ENCODE results near the gene PPDPF. TPM values are rescaled to one million over a fixed set of nuclear protein-coding genes. Genes with fewer than 3 reads are reported as not detected.

Gene PPDPF
- total RNA-seq, 1 donor from 2014 or later: 135 TPM

DNA sequence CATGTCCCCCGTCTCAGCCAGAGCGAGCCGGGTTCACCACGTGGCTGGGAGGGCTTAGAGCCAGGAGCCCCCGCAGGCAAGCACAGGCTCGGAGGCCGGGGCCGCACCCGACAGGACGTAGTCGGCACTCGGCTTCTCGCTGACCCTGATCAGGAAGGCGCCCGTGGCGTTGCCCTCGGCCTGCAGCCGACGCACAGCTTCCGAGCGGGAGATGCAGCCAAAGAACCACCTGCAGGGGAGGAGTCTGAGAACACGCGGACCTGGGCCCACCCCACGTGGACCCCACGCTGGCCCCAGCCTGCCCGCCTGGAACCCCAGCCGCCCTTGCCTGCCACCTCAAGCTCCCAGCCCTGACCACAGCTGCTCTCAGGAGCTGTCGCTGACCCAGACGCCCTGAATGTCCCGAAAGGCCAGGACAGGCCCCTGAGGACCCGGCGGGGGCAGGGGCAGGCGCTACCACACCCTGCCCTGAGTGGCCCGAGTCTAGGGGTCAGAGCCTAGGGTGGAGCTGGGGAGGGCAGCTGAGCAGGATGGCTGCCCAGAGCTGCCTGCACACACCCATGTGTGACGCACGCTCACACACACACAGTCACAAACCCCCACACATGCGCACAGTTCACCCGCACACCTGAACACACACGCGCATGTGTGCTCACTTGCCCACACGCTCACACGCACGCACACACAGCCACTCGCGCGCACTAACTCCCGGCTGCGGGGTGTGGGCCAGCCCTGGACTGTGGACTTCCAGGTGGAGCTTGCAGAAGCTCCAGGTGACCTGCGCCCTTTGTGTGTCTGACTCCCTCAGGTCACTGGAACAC lies 14.5 kb downstream of the PPDPF start:
- Mint-ChIP-seq H3K4me1 (ENCODE audit: low read depth) (peaks cover 5% of the 10 kb centered on the region), H3K4me3 (ENCODE audit: low read depth) (no peak overlapping the region), H3K9me3 (no peaks in the 10 kb centered on the region), H3K27me3 (ENCODE audit: low read depth) (no peaks in the 10 kb centered on the region), H3K27ac (no peak overlapping the region), H3K36me3 (ENCODE audit: low read depth) (no peaks in the 10 kb centered on the region)
- intact Hi-C loops (cut with micrococcal nuclease): loop anchor here (5.0 kb wide), 2 partner anchors 102 to 422 kb away; partner anchors contain the start of gene UCKL1
- DNase-seq (ENCODE audit: low spot score): no peak

- Mint-ChIP-seq H3K27ac (no peak overlapping the region), H3K4me1 (ENCODE audit: low read depth) (peaks cover 5% of the 10 kb centered on the region), H3K4me3 (ENCODE audit: low read depth) (no peak overlapping the region), H3K36me3 (ENCODE audit: low read depth) (no peaks in the 10 kb centered on the region), H3K27me3 (ENCODE audit: low read depth) (no peaks in the 10 kb centered on the region), H3K9me3 (no peaks in the 10 kb centered on the region)
- intact Hi-C loops (cut with micrococcal nuclease): loop anchor here (2.0 to 5.0 kb wide), 3 partner anchors 101 to 444 kb away; partner anchors contain the start of genes PRPF6 and UCKL1
- DNase-seq (ENCODE audit: low spot score): no peak
These were observed 15.8 kb downstream of the PPDPF start for GRCh38 chr20:63536241-63536977.

- H3K4me1 Mint-ChIP-seq (ENCODE audit: low read depth): peaks cover 5% of the 10 kb centered on the region
- peak; percentile 37 for DNase-seq (ENCODE audit: low spot score)
- no peaks in the 10 kb centered on the region for H3K36me3 Mint-ChIP-seq (ENCODE audit: low read depth)
- H3K9me3 Mint-ChIP-seq: no peaks in the 10 kb centered on the region
- H3K27me3 Mint-ChIP-seq (ENCODE audit: low read depth): no peaks in the 10 kb centered on the region
- intact Hi-C loops (cut with micrococcal nuclease): loop anchor here (1.0 to 5.0 kb wide), 4 partner anchors 17 to 444 kb away; partner anchors contain the start of genes PPDPF, PRPF6 and UCKL1
- peak within 1 kb of the TSS; percentile 69 for H3K4me3 Mint-ChIP-seq (ENCODE audit: low read depth)
- peak within 1 kb of the TSS; percentile 87 for H3K27ac Mint-ChIP-seq
These were observed 16.5 kb downstream of the PPDPF start, which contains the start of gene PTK6 for GRCh38 chr20:63536997-63537524. Gene PTK6 (minus strand): TSS chr20:63537376. CDS start chr20:63537314, 62 bp downstream.

GRCh38 chr20:63537525-63538203 lies 17.1 kb downstream of the PPDPF start:
- intact Hi-C loops (cut with micrococcal nuclease): loop anchor here (1.0 to 5.0 kb wide), 7 partner anchors 17 to 443 kb away; partner anchors contain the start of genes PPDPF, PRPF6, TPD52L2 and UCKL1
- H3K27ac Mint-ChIP-seq: peak overlapping the region; percentile 87
- H3K4me1 Mint-ChIP-seq (ENCODE audit: low read depth): peaks cover 5% of the 10 kb centered on the region
- no peaks in the 10 kb centered on the region for H3K36me3 Mint-ChIP-seq (ENCODE audit: low read depth)
- H3K9me3 Mint-ChIP-seq: no peaks in the 10 kb centered on the region
- no peaks in the 10 kb centered on the region for H3K27me3 Mint-ChIP-seq (ENCODE audit: low read depth)
- DNase-seq (ENCODE audit: low spot score): peak; percentile 94
- peak overlapping the region; percentile 69 for H3K4me3 Mint-ChIP-seq (ENCODE audit: low read depth)

GRCh38 chr20:63538204-63539091 lies 17.9 kb downstream of the PPDPF start:
- H3K4me1 Mint-ChIP-seq (ENCODE audit: low read depth): peaks cover 5% of the 10 kb centered on the region
- no peak for DNase-seq (ENCODE audit: low spot score)

DNA sequence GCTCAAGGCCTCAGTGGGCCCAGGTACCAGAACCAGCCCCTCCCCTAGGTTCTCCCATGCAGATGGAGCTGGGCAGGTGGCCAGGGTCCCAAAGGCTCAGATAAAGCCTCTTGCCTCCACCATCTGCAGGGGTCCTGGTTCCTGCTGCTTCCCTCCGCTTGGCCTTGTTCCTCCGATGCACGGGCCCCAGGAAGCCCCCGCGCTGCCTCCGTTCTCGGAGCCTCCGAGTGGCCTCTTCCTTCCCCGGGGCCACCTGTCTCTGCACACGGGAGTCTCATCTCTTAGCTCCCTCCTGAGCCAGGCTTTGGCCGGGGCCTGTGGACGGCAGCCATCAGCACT lies 18.5 kb downstream of the PPDPF start:
- no peak for DNase-seq (ENCODE audit: low spot score)
- peaks cover 5% of the 10 kb centered on the region for H3K4me1 Mint-ChIP-seq (ENCODE audit: low read depth)
- H3K9me3 Mint-ChIP-seq: no peaks in the 10 kb centered on the region
- no peaks in the 10 kb centered on the region for H3K36me3 Mint-ChIP-seq (ENCODE audit: low read depth)
- H3K27me3 Mint-ChIP-seq (ENCODE audit: low read depth): peaks cover 2% of the 10 kb centered on the region
- H3K27ac Mint-ChIP-seq: no peak overlapping the region
- intact Hi-C loops (cut with micrococcal nuclease): loop anchor here (2.0 to 5.0 kb wide), 4 partner anchors 98 to 418 kb away; partner anchors contain the start of genes TPD52L2 and UCKL1
- H3K4me3 Mint-ChIP-seq (ENCODE audit: low read depth): no peak overlapping the region

More at GRCh38 chr20:63538204-63539091, 17.9 kb downstream of the PPDPF start:
- Mint-ChIP-seq H3K36me3 (ENCODE audit: low read depth) (no peaks in the 10 kb centered on the region), H3K9me3 (no peaks in the 10 kb centered on the region), H3K27ac (peak overlapping the region; percentile 87), H3K27me3 (ENCODE audit: low read depth) (no peaks in the 10 kb centered on the region), H3K4me3 (ENCODE audit: low read depth) (no peak overlapping the region)
- intact Hi-C loops (cut with micrococcal nuclease): loop anchor here (1.0 to 5.0 kb wide), 5 partner anchors 99 to 436 kb away; partner anchors contain the start of genes TPD52L2 and UCKL1

DNA sequence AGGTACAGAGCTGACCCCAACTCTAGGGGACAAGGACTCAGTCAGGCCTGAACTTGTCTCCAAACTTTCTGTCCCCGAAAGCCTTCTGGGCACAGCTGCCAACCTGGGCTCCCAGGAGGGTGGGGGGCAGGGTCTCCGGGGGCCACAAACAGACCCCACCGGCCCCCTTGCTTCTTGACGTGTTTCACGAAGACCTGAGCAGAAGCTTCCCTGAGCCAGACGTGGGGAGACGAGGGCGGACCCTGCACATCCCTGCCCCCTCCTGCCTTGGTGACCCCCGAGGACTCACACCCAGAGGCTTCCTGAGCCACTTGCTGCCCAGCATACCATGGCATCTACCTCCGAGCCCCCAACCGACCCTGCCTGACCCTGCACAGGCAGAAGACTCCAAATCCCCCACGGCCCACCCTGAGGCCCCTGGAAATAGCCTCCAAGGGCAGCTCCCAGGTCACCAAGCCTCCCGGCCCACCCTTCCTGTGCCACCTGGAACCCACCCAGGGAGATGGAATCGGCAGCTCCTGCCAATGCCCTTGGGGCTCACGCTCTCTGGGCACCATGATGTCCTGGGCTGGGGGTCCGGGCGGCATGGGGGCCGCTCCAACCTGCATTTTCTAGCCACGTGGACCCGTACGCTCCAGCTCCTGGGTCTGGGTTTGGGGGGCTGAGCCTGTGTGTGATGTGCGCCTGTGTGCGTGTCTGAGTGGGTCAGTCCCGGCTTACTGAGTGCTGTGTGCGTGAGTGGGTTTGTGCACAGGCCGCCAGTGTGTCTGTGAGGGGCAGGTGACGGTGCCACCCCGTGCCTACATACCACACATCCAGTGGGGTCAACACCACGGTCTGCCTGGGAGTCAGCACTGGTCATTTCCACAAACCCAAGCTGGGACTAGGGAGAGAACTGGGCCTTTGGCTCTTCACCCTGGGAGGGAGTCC lies 19.1 kb downstream of the PPDPF start:
- Mint-ChIP-seq H3K27ac (no peak overlapping the region), H3K9me3 (no peaks in the 10 kb centered on the region), H3K4me1 (ENCODE audit: low read depth) (peaks cover 5% of the 10 kb centered on the region), H3K36me3 (ENCODE audit: low read depth) (no peaks in the 10 kb centered on the region), H3K4me3 (ENCODE audit: low read depth) (no peak overlapping the region), H3K27me3 (ENCODE audit: low read depth) (peaks cover 2% of the 10 kb centered on the region)
- intact Hi-C loops (cut with micrococcal nuclease): loop anchor here (2.0 to 5.0 kb wide), 4 partner anchors 98 to 418 kb away; partner anchors contain the start of genes TPD52L2 and UCKL1
- DNase-seq (ENCODE audit: low spot score): no peak

DNA sequence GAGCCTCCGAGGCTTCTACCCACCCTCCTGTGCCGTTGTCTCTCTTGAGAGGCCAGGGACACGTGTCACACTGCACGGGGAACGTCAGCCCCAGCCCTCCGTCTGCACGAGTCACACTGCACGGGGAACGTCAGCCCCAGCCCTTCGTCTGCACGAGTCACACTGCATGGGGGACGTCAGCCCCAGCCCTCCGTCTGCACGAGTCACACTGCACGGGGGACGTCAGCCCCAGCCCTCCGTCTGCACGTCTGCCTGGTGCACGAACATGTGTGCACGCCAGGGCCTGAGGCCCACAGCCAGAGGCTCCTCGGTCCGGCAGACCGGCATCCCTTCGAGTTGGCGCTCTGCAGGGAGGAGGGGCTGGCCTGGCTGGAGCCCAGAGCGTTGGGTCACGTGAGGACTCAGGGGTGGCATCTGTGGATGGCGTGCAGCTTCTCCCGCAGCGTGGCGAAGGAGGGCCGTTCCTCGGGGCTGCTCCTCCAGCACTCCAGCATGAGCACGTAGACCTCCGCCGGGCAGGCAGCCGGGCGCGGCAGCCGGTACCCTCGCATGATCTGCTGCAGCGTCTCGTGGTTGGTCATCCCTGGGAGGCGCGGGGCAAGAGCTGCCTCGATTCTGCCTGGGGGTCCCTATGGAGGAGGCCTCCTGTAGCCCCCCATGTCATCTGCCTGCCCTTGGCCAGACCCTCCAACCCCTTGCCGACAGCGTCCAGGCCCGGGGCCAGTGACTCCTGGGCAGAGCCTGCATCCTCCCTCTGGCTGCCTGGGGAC lies 20.0 kb downstream of the PPDPF start:
- Mint-ChIP-seq H3K9me3 (no peaks in the 10 kb centered on the region), H3K36me3 (ENCODE audit: low read depth) (no peaks in the 10 kb centered on the region), H3K27me3 (ENCODE audit: low read depth) (peaks cover 4% of the 10 kb centered on the region), H3K4me1 (ENCODE audit: low read depth) (peaks cover 5% of the 10 kb centered on the region), H3K27ac (no peak overlapping the region), H3K4me3 (ENCODE audit: low read depth) (no peak overlapping the region)
- intact Hi-C loops (cut with micrococcal nuclease): no loop called here
- DNase-seq (ENCODE audit: low spot score): no peak

DNA sequence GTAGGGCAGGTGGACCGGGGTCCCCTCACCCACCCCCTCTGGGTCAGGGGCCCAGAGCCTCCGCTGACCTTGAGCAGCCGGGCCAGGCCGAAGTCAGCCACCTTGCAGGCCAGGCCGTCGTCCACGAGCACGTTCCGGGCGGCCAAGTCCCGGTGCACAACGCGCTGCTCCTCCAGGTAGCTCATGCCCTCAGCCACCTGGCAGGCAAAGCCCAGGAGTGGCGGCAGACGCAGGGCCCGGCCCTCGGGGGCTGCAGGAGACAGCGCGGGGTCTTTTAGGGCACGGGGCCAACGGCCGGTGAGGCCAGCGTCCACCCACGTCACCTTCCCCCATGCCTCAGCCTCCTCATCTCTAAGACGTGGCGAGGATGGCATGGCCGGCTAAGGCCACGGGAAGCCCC lies 20.8 kb downstream of the PPDPF start:
- H3K9me3 Mint-ChIP-seq: no peaks in the 10 kb centered on the region
- peaks cover 4% of the 10 kb centered on the region for H3K27me3 Mint-ChIP-seq (ENCODE audit: low read depth)
- H3K36me3 Mint-ChIP-seq (ENCODE audit: low read depth): no peaks in the 10 kb centered on the region
- H3K4me1 Mint-ChIP-seq (ENCODE audit: low read depth): peaks cover 5% of the 10 kb centered on the region
- intact Hi-C loops (cut with micrococcal nuclease): no loop called here
- no peak overlapping the region for H3K4me3 Mint-ChIP-seq (ENCODE audit: low read depth)
- no peak for DNase-seq (ENCODE audit: low spot score)
- H3K27ac Mint-ChIP-seq: no peak overlapping the region

GRCh38 chr20:63542031-63542559 lies 21.5 kb downstream of the PPDPF start:
- intact Hi-C loops (cut with micrococcal nuclease): no loop called here
- Mint-ChIP-seq H3K36me3 (ENCODE audit: low read depth) (no peaks in the 10 kb centered on the region), H3K4me1 (ENCODE audit: low read depth) (peaks cover 2% of the 10 kb centered on the region), H3K9me3 (no peaks in the 10 kb centered on the region), H3K27ac (no peak overlapping the region), H3K27me3 (ENCODE audit: low read depth) (peaks cover 4% of the 10 kb centered on the region), H3K4me3 (ENCODE audit: low read depth) (no peak overlapping the region)
- no peak for DNase-seq (ENCODE audit: low spot score)
